A673 (cell line): ENCODE measurements around the gene DNAH3. TPM values are rescaled to one million over a fixed set of nuclear protein-coding genes. Genes with fewer than 3 reads are reported as not detected.

ENCODE experiments used
- BruUV-seq: library from RNA; stranded (reverse); fragments of 400-500 nt; replicated peaks from 2 replicates; lab custom pipeline; 2021; lab: Mats Ljungman, UMichigan
- CTCF ChIA-PET: fragments of 300-600 bp; sonication (Branson Sonifier 250); formaldehyde crosslinking; loops from one replicate; lab custom pipeline; 2022; ENCODE audit warnings: antibody characterized with exemption; lab: Charles Lee
- POLR2A ChIA-PET: fragments of 300-600 bp; sonication (Branson Sonifier 250); formaldehyde crosslinking; loops from one replicate; lab custom pipeline; 2022; ENCODE audit warnings: antibody characterized with exemption; ENCODE audit not compliant: low non-redundant PET; lab: Charles Lee
- DNase-seq: peaks from one replicate; pipeline ENCODE4 v3.0.0-alpha.2; 2015; ENCODE audit warnings: low spot score
- H3K27ac ChIP-seq: fragments of 200-600 bp; sonication (generic); 2 replicates; pipeline ENCODE4 v1.5.1; 2016; ENCODE audit warnings: mixed run types, low read depth, mild to moderate bottlenecking, mixed read lengths, antibody characterized with exemption, low read length; ENCODE audit not compliant: poor library complexity, severe bottlenecking
- H3K27me3 ChIP-seq: fragments of 200-600 bp; sonication (generic); replicated peaks from 2 replicates; pipeline ENCODE4 v1.6.1; 2017; ENCODE audit warnings: mixed run types, low read depth, mild to moderate bottlenecking, mixed read lengths, antibody characterized with exemption, low read length; ENCODE audit not compliant: insufficient read depth, poor library complexity
- H3K36me3 ChIP-seq: fragments of 200-600 bp; sonication (generic); 2 replicates; pipeline ENCODE4 v1.6.1; 2016; ENCODE audit warnings: mixed run types, mild to moderate bottlenecking, mixed read lengths, antibody characterized with exemption, low read length; ENCODE audit not compliant: insufficient read depth, poor library complexity, severe bottlenecking
- H3K4me1 ChIP-seq: fragments of 200-600 bp; sonication (generic); 2 replicates; pipeline ENCODE4 v1.6.1; 2017; ENCODE audit warnings: mixed run types, mild to moderate bottlenecking, mixed read lengths, antibody characterized with exemption, low read length; ENCODE audit not compliant: insufficient read depth, poor library complexity, severe bottlenecking
- H3K4me3 ChIP-seq: fragments of 200-600 bp; sonication (generic); 2 replicates; pipeline ENCODE4 v1.5.1; 2016; ENCODE audit warnings: low read depth, mixed run types, mild to moderate bottlenecking, mixed read lengths, low read length; ENCODE audit not compliant: poor library complexity, severe bottlenecking
- H3K9me3 ChIP-seq: fragments of 200-600 bp; sonication (generic); 2 replicates; pipeline ENCODE4 v1.6.1; 2016; ENCODE audit warnings: mixed run types, low read depth, mild to moderate bottlenecking, mixed read lengths, antibody characterized with exemption, low read length; ENCODE audit not compliant: poor library complexity, severe bottlenecking
- CTCF ChIP-seq: fragments of 300-800, 200-600 bp; sonication (generic); conservative IDR thresholded peaks from 2 replicates; pipeline ENCODE4 v1.5.1; 2017; ENCODE audit warnings: low read depth, mild to moderate bottlenecking, antibody characterized with exemption, low read length, moderate library complexity, mixed read lengths
- EZH2 ChIP-seq: fragments of 200-600 bp; sonication (generic); IDR thresholded peaks from 2 replicates; pipeline ENCODE4 v1.6.1; 2017; ENCODE audit warnings: borderline replicate concordance, low read depth, mild to moderate bottlenecking, mixed read lengths, antibody characterized with exemption, low read length; ENCODE audit not compliant: poor library complexity, severe bottlenecking
- intact Hi-C: fragments of 100-400 bp; cut with micrococcal nuclease; formaldehyde crosslinking; loops from one replicate; pipeline ENCODE4 v1.10.0; 2022; ENCODE audit not compliant: unreplicated experiment
- total RNA-seq: library from RNA; stranded (reverse); gene quantifications from 2 replicates; pipeline ENCODE4 v1.2.3, GENCODE V29; 2021

The DNAH3 gene
- total RNA-seq, 1 experiment from 2014 or later: not detected

- no peak overlapping the region for H3K27ac ChIP-seq
- POLR2A ChIA-PET: no interaction called here
- H3K4me1 ChIP-seq: no peaks in the 10 kb centered on the region
- BruUV-seq: no TSS peak
- no peak for DNase-seq
- no peaks in the 10 kb centered on the region for H3K9me3 ChIP-seq
- intact Hi-C loops: no loop called here
- H3K36me3 ChIP-seq: no peaks in the 10 kb centered on the region
- no peak for TF ChIP-seq CTCF
- TF ChIP-seq EZH2: no peak
- no peaks in the 10 kb centered on the region for H3K27me3 ChIP-seq
- H3K4me3 ChIP-seq: no peak overlapping the region
- CTCF ChIA-PET: no interaction called here
Measured at GRCh38 chr16:21076186-21076883, 74.3 kb downstream of the DNAH3 start.

GRCh38 chr16:21075252-21075651 lies 75.4 kb downstream of the DNAH3 start:
- TF ChIP-seq EZH2 (no peak), CTCF (no peak)

GRCh38 chr16:21072976-21073375 lies 77.7 kb downstream of the DNAH3 start:
- CTCF ChIA-PET: no interaction called here
- no peaks in the 10 kb centered on the region for H3K36me3 ChIP-seq
- no peaks in the 10 kb centered on the region for H3K4me1 ChIP-seq
- no peaks in the 10 kb centered on the region for H3K9me3 ChIP-seq
- intact Hi-C loops: no loop called here
- H3K4me3 ChIP-seq: no peak overlapping the region
- no TSS peak for BruUV-seq
- H3K27me3 ChIP-seq: no peaks in the 10 kb centered on the region
- POLR2A ChIA-PET: no interaction called here
- H3K27ac ChIP-seq: no peak overlapping the region
- TF ChIP-seq EZH2: no peak
- no peak for TF ChIP-seq CTCF
- no peak for DNase-seq

More at GRCh38 chr16:21075252-21075651, 75.4 kb downstream of the DNAH3 start:
- Histone ChIP-seq H3K4me3 (no peak overlapping the region), H3K36me3 (no peaks in the 10 kb centered on the region), H3K9me3 (no peaks in the 10 kb centered on the region), H3K27me3 (no peaks in the 10 kb centered on the region), H3K4me1 (no peaks in the 10 kb centered on the region), H3K27ac (no peak overlapping the region)
- ChIA-PET CTCF (interaction anchor here (0.7 kb wide), 1 partner anchor 223 kb away, joined by 3 read pairs; no protein-coding TSS in a partner anchor), POLR2A (no interaction called here)
- BruUV-seq: no TSS peak
- DNase-seq: no peak
- intact Hi-C loops: no loop called here
